Fibroblast of upper back skin (primary cell): ENCODE results near the gene MYOM1.
"Not testable (repeated sequence)": the region's sequence is repeated elsewhere in the genome, so short reads cannot be mapped to it uniquely, and the experiment has no call there.

Source experiments
- DNase-seq: peaks from one replicate; pipeline ENCODE4 v3.0.0-alpha.2; 2013

The MYOM1 gene

DNA sequence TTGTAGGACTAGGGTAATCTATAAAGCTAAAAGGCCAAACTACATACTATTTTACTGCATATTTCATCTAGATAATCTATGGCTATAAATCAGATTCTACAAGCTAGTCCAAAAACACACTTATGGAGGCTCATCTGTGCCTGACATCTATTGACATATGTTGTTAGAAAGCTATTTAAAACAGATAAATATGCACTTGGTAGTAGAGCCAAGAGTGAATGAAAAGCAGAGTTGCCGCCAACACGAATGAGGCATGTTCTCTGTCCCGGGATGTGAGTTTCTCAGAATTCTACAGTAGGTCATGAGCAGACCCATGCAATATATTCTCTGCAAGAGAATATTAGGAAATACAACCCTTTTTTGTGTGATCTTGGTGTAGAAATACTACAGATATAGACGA, 140.1 kb downstream of the MYOM1 start:
- DNase-seq, result peak; percentile 32

DNA sequence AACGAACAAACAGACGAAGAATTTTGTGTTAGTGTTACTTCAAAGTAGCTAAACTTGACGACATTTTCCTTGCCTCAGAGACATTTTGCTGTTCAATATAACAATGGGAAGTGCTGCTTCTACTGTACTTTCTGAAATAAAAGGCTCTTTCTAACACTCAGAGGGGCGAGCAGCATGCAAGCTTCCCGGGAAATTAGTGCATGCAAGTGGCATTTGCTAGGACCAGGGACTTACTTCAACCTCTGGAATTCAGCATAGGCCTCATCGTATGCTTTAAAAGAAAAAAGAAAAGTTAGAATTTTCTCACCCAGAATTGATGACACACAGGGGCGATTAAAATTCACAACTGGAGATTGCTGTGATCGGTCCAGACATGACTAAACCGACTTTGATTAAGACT, 144.3 kb downstream of the MYOM1 start:
- DNase-seq, result peak; percentile 20

- DNase-seq, result no peak
Observed at GRCh38 chr18:3074087-3074486, 145.7 kb downstream of the MYOM1 start.

- DNase-seq, result not testable (repeated sequence)
Observed at GRCh38 chr18:3073353-3073752, 146.4 kb downstream of the MYOM1 start.

- DNase-seq, result no peak
Observed at GRCh38 chr18:3071676-3072075, 148.1 kb downstream of the MYOM1 start.

DNA sequence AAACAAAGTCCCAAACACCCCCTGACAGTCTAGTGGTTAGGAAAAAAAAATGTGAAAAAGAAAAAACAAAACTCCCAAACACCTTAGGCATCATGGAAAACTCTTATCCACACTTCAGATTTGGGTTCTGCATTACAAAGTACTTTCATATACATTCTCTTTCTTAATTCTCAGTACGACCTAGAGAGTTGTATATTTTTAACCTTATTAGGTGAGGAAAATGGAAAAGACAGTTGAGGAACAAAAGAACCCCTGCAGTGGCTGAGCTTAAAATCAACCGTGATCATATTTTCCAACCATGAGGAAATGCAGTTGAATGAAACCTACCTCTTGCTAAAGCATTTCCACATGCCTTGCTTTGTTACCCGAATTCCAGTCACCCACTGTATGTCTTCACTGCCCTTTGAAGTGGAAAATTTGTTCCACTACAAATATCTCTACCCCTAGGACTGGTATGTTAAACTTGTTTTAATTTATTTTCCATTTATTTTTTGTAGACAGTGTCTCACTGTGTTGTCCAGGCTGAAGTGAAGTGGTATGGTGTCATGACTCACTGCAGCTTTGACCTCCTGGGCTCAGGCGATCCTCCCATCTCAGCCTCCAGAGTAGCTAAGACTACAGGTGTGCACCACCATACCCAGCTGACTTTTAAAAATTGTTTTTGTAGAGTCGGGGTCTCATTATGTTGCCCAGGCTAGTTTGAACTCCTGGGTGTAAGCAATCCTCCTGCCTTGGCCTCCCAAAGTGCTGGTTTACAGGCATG, 149.9 kb downstream of the MYOM1 start:
- peak; percentile 41 for DNase-seq

GRCh38 chr18:3067722-3068121, 152.0 kb downstream of the MYOM1 start:
- no peak for DNase-seq

DNA sequence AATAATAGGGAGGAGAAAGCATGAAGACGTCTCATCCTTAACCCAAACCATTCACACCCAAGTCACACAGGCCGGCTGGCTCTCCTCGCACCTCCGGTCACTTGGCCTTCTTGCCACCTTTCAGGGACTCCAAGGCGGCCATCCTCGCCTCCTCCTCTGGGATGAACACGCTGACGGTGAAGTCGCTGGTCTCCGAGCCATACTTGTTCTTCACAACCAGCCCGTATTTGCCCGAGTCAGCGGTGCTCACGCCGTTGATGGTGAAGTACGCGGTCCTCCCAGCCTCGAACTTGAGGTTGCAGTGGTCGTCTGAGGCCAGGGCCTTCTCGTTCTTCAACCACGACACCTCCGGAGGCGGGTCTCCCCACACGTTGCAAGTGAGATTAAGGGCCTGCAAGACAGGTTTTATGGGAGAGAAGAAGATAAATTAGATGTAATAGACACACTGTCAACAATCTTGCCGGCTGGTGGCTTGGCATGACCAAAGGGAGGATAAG, 152.6 kb downstream of the MYOM1 start:
- no peak for DNase-seq

DNA sequence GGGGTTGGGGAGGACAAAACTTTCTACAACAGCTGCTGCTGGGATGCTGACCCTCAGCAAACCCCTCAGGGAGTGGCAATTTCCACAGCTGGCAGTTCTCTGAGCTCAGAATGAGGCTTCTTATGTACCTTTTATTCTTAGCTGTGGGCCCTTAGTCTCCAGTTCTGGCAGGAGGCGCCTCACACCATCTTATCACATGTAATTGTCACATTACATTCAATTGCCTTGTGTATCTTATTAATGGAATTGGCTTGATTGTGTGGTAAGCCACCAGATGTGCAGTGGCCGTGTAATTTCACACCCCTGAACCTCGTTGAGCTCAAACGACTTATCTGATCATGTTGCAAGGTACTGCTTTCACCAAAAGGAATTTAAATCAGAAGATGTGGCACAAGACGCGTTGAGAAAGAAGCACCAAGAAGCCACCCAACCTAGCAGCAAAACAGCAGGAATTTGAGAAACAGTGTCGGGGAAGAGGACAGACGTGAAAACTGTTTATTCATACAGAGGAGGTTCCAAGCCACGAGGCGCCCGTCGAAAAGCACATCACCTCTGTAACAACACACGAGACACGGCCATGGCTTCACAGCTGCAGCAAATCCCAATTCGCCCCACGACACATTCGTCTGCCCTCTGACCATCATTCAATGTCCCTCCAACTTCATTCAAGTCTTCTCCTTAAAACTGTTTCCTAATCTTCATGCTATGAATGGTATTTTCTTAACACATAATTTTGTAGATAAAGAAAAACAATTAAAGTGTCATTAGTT, 153.2 kb downstream of the MYOM1 start:
- DNase-seq, result no peak

DNA sequence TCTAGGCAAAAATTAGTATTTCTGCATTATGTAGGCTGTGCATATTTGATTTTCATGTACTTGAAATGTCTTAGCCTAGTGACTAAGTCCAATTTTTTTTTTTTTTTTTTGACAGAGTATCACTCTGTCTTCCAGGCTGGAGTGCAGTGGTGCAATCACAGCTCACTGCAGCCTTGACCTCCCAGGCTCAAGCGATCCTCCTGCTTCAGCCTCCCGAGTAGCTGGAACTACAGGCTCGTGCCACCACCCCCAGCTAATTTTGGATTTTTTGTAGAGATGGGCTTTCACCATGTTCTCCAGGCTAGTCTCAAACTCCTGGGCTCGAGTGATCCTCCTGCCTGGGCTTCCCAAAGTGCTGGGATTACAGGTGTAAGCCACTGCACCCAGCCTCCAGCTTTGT, 156.0 kb downstream of the MYOM1 start:
- DNase-seq, result not testable (repeated sequence)

GRCh38 chr18:3062798-3063680, 156.7 kb downstream of the MYOM1 start:
- DNase-seq, result peak; percentile 22

GRCh38 chr18:3061581-3062312, 158.0 kb downstream of the MYOM1 start:
- no peak for DNase-seq

- no peak for DNase-seq
Observed at GRCh38 chr18:3060667-3061580, 158.8 kb downstream of the MYOM1 start.

GRCh38 chr18:3059272-3059671, 160.5 kb downstream of the MYOM1 start:
- DNase-seq, result no peak

- no peak for DNase-seq
Observed at GRCh38 chr18:3058328-3059191, 161.2 kb downstream of the MYOM1 start.

DNA sequence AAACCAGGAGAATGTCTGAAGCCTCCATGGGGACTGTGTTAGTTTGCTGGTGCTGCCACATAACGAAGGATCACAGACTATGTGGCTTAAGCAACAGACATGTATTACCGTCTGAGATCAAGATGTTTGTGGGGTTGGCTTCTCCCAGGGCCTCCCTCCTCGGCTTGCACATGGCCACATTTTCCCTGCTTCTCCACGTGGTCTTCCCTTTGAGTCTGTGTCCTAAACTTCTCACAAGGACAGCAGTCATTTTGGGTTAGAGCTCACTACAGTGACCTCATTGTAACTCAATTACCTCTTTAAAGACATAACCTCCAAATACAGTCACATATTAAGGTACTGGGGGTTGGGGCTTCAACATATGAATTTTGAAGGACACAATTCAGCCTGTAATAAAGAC, 162.2 kb downstream of the MYOM1 start:
- DNase-seq, result no peak

- DNase-seq, result no peak
Observed at GRCh38 chr18:3056311-3056710, 163.5 kb downstream of the MYOM1 start.

- DNase-seq, result no peak
Observed at GRCh38 chr18:3055816-3056215, 164.0 kb downstream of the MYOM1 start.

DNA sequence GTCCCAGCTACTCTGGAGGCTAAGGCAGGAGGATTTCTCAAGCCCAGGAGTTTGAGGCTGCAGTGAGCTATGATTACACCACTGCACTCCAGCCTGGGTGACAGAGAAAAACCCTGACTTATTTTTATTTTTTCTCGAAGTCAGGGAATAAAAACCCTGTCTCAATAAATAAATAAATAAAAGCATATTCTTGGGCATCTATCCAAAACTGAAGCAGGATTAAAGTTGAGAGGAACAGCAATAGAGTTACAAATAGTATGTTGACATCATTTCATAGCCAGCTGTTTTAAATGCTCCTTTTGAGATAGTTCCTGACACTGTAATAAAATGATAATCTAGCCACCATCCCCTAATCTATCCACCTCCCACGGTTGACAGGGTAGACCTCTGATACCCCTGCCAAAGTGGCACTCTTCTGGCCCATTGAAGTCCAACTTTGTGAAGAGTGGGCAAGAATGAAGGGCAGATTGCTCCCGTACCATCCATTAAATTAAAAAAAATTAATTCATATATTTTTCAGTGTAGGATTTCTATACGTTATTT, 164.5 kb downstream of the MYOM1 start:
- DNase-seq, result no peak

GRCh38 chr18:3054780-3055179, 165.0 kb downstream of the MYOM1 start:
- DNase-seq, result no peak
